SW 1271 (cell line): ENCODE results near the gene ZBTB8B.

Experiments
- DNase-seq, 2 experiments: peaks; one replicate each; lab custom pipeline; 2025; lab: John Stamatoyannopoulos, UW

The ZBTB8B gene

GRCh38 chr1:32508761-32509160 is 43.9 kb downstream of the ZBTB8B start:
- DNase-seq: no peak

GRCh38 chr1:32509939-32510338 is 45.1 kb downstream of the ZBTB8B start:
- DNase-seq: no peak
